GM18517 (cell line): ENCODE measurements around the gene FZD10.

Experiments
- ATAC-seq: cut with Tn5 transposase; IDR thresholded peaks from one replicate; pipeline ENCODE4 v1.9.1; 2021; ENCODE audit warnings: mild to moderate bottlenecking, moderate library complexity; ENCODE audit not compliant: unreplicated experiment

The FZD10 gene

GRCh38 chr12:130152386-130152785, 9.9 kb upstream of the FZD10 start:
- ATAC-seq: no peak

- no peak for ATAC-seq
These were observed 8.5 kb upstream of the FZD10 start for GRCh38 chr12:130153803-130154202.

GRCh38 chr12:130154276-130155070, 7.8 kb upstream of the FZD10 start:
- no peak for ATAC-seq

- ATAC-seq: no peak
These were observed 6.7 kb upstream of the FZD10 start for GRCh38 chr12:130155416-130156073.

- no peak for ATAC-seq
These were observed 5.5 kb upstream of the FZD10 start for GRCh38 chr12:130156652-130157275.

- no peak for ATAC-seq
These were observed 4.1 kb upstream of the FZD10 start for GRCh38 chr12:130157998-130158753.

GRCh38 chr12:130158754-130159059, 3.6 kb upstream of the FZD10 start:
- no peak for ATAC-seq

- ATAC-seq: no peak
These were observed 2.0 kb upstream of the FZD10 start for GRCh38 chr12:130160306-130160705.

GRCh38 chr12:130160711-130161231, 1.5 kb upstream of the FZD10 start:
- ATAC-seq: no peak

GRCh38 chr12:130161261-130162243, 712 bp upstream of the FZD10 start:
- no peak for ATAC-seq

GRCh38 chr12:130162745-130163460, 639 bp downstream of the FZD10 start:
- no peak for ATAC-seq

GRCh38 chr12:130163461-130164215, 1.4 kb downstream of the FZD10 start:
- no peak for ATAC-seq

GRCh38 chr12:130164216-130164542, 1.9 kb downstream of the FZD10 start:
- ATAC-seq: no peak

GRCh38 chr12:130164936-130165335, 2.7 kb downstream of the FZD10 start:
- no peak for ATAC-seq

- no peak for ATAC-seq
These were observed 4.0 kb downstream of the FZD10 start for GRCh38 chr12:130166306-130166705.

- ATAC-seq: no peak
These were observed 5.3 kb downstream of the FZD10 start for GRCh38 chr12:130167537-130167936.

GRCh38 chr12:130169256-130169655, 7.0 kb downstream of the FZD10 start:
- ATAC-seq: no peak

- ATAC-seq: no peak
These were observed 7.7 kb downstream of the FZD10 start for GRCh38 chr12:130169924-130170323.

GRCh38 chr12:130170611-130171010, 8.3 kb downstream of the FZD10 start:
- no peak for ATAC-seq
